ENCODE measurements around the gene MMRN1. TPM values are rescaled to one million over a fixed set of nuclear protein-coding genes. Genes with fewer than 3 reads are reported as not detected.

MMRN1 gene
- total and polyA plus RNA-seq, 2 experiments from 2014 or later = not detected

GRCh38 chr4:89868276-89868675 lies 26.4 kb upstream of the MMRN1 start:
- H3K9me2 ChIP-seq (ENCODE audit: insufficient read depth) = no peaks in the 10 kb centered on the region
- ATAC-seq = no peak
- Mint-ChIP-seq H3K27me3 (ENCODE audit: insufficient read depth, low read depth, poor library complexity) (no peaks in the 10 kb centered on the region), H3K4me3 (no peak overlapping the region), H3K9me3 (no peaks in the 10 kb centered on the region; the same call in 2 of the 3 replicates), H3K27ac (no peak overlapping the region), H3K36me3 (ENCODE audit: low read depth) (no peaks in the 10 kb centered on the region), H3K4me1 (peaks cover 2% of the 10 kb centered on the region; the same call in 1 of the 3 replicates)
- no peak for DNase-seq (ENCODE audit: low spot score)
- H3K27me3 ChIP-seq (ENCODE audit: insufficient read depth) = no peaks in the 10 kb centered on the region
- H3F3A ChIP-seq (replicated peaks; ENCODE audit: low read depth) = no peaks in the 10 kb centered on the region
- no peak overlapping the region for H3K27ac ChIP-seq (ENCODE audit: low read depth)
- no peaks in the 10 kb centered on the region for H3K36me3 ChIP-seq (ENCODE audit: insufficient read depth)
- peaks cover 6% of the 10 kb centered on the region; the same call in 1 of the 2 replicates for H3K4me1 ChIP-seq (ENCODE audit: insufficient read depth)
- no peaks in the 10 kb centered on the region for H4K20me1 ChIP-seq (replicated peaks; ENCODE audit: insufficient read depth)
- H3K4me2 ChIP-seq = no peak overlapping the region
- H3K79me2 ChIP-seq (replicated peaks; ENCODE audit: insufficient read depth) = no peaks in the 10 kb centered on the region
- H3K4me3 ChIP-seq = no peak overlapping the region
- H2AFZ ChIP-seq = no peak overlapping the region
- no peak for TF ChIP-seq EZH2 (IDR thresholded peaks at IDR 0.05; ENCODE audit: low read depth, unreplicated experiment)
- no peak for TF ChIP-seq ETS1 (IDR thresholded peaks at IDR 0.05)
- no peak for TF ChIP-seq POLR2AphosphoS5 (IDR thresholded peaks at IDR 0.05; ENCODE audit: low read depth)
- TF ChIP-seq CTCF (conservative IDR thresholded peaks at IDR 0.05; ENCODE audit: low read depth in 2 of 2) = no peak
- no peak for TF ChIP-seq EZH2phosphoT487 (IDR thresholded peaks at IDR 0.05; ENCODE audit: unreplicated experiment)
- TF ChIP-seq ZNF331 (CRISPR knock-in tag; IDR thresholded peaks at IDR 0.05; ENCODE audit: low read depth) = no peak
- no peak for TF ChIP-seq REST (IDR thresholded peaks at IDR 0.05; ENCODE audit: unreplicated experiment)
- TF ChIP-seq CREB1 (CRISPR knock-in tag; IDR thresholded peaks at IDR 0.05; ENCODE audit: low read depth) = no peak
- TF ChIP-seq NANOG (IDR thresholded peaks at IDR 0.05; ENCODE audit: borderline replicate concordance) = no peak
- TF ChIP-seq ZNF462 (CRISPR knock-in tag; IDR thresholded peaks at IDR 0.05) = no peak
- no peak for TF ChIP-seq STAT1 (IDR thresholded peaks at IDR 0.05; ENCODE audit: unreplicated experiment)
- no peak for TF ChIP-seq ZNF114 (CRISPR knock-in tag; IDR thresholded peaks at IDR 0.05)
- TF ChIP-seq JUNB (IDR thresholded peaks at IDR 0.05; ENCODE audit: unreplicated experiment) = no peak

All from GM23338 (cell line).